GM23338 (cell line): Measurements from ENCODE around the gene CAPN14. TPM values are rescaled to one million over a fixed set of nuclear protein-coding genes. Genes with fewer than 3 reads are reported as not detected.

ENCODE experiments used
- ATAC-seq: fragments of 200-7000 bp; cut with Tn5 transposase; 3 replicates; pipeline ENCODE4 v1.9.1; 2020
- DNase-seq: peaks from one replicate; pipeline ENCODE4 v3.0.0-alpha.2; 2015; ENCODE audit warnings: low spot score
- H2AFZ ChIP-seq: fragments of 200-600 bp; sonication (generic); 2 replicates; pipeline ENCODE4 v1.8.0; 2016; ENCODE audit warnings: antibody characterized with exemption, mild to moderate bottlenecking, moderate library complexity
- H3F3A ChIP-seq: fragments of 200-600 bp; sonication (generic); replicated peaks from 2 replicates; pipeline ENCODE4 v1.8.0; 2017; ENCODE audit warnings: antibody characterized with exemption, mixed run types, low read depth
- H3K27ac ChIP-seq: fragments of 200-600 bp; sonication (generic); 2 replicates; pipeline ENCODE4 v1.6.1; 2016; ENCODE audit warnings: low read depth
- H3K27me3 ChIP-seq: fragments of 200-600 bp; sonication (generic); 2 replicates; pipeline ENCODE4 v1.8.0; 2016; ENCODE audit warnings: mild to moderate bottlenecking, mixed run types, moderate library complexity; ENCODE audit not compliant: insufficient read depth
- H3K36me3 ChIP-seq: fragments of 200-600 bp; sonication (generic); 2 replicates; pipeline ENCODE4 v1.8.0; 2016; ENCODE audit warnings: mild to moderate bottlenecking; ENCODE audit not compliant: insufficient read depth
- H3K4me1 ChIP-seq: fragments of 200-600 bp; sonication (generic); 2 replicates; pipeline ENCODE4 v1.8.0; 2016; ENCODE audit warnings: mild to moderate bottlenecking, moderate library complexity; ENCODE audit not compliant: insufficient read depth
- H3K4me2 ChIP-seq: fragments of 200-600 bp; sonication (generic); 2 replicates; pipeline ENCODE4 v1.7.1; 2017; ENCODE audit warnings: mixed run types
- H3K4me3 ChIP-seq: fragments of 200-600 bp; sonication (generic); 2 replicates; pipeline ENCODE4 v1.6.1; 2016; ENCODE audit warnings: mixed run types
- H3K79me2 ChIP-seq: fragments of 200-600 bp; sonication (generic); replicated peaks from 2 replicates; pipeline ENCODE4 v1.8.0; 2017; ENCODE audit warnings: mild to moderate bottlenecking; ENCODE audit not compliant: insufficient read depth
- H3K9me2 ChIP-seq: fragments of 200-600 bp; sonication (generic); 2 replicates; pipeline ENCODE4 v1.8.0; 2017; ENCODE audit not compliant: insufficient read depth
- H4K20me1 ChIP-seq: fragments of 200-600 bp; sonication (generic); replicated peaks from 2 replicates; pipeline ENCODE4 v1.8.0; 2017; ENCODE audit warnings: mild to moderate bottlenecking; ENCODE audit not compliant: insufficient read depth
- H3K27ac Mint-ChIP-seq: 2 replicates; pipeline ENCODE4 v1.8.0; 2020; ENCODE audit warnings: inconsistent platforms, mild to moderate bottlenecking, moderate library complexity, mixed read lengths
- H3K27me3 Mint-ChIP-seq: 3 replicates; pipeline ENCODE4 v1.8.0; 2022; ENCODE audit warnings: low read depth, mild to moderate bottlenecking, moderate library complexity, mixed read lengths, inconsistent platforms; ENCODE audit not compliant: insufficient read depth, poor library complexity
- H3K36me3 Mint-ChIP-seq: 3 replicates; pipeline ENCODE4 v1.8.0; 2021; ENCODE audit warnings: low read depth, mild to moderate bottlenecking, inconsistent platforms, moderate library complexity, mixed read lengths
- H3K4me1 Mint-ChIP-seq: 3 replicates; pipeline ENCODE4 v1.8.0; 2020; ENCODE audit warnings: mild to moderate bottlenecking, inconsistent platforms, mixed read lengths
- H3K4me3 Mint-ChIP-seq: 3 replicates; pipeline ENCODE4 v1.8.0; 2021; ENCODE audit warnings: moderate library complexity, mild to moderate bottlenecking, inconsistent platforms, mixed read lengths
- H3K9me3 Mint-ChIP-seq: 3 replicates; pipeline ENCODE4 v1.8.0; 2020; ENCODE audit warnings: moderate library complexity, mild to moderate bottlenecking, inconsistent platforms, mixed read lengths
- CREB1 ChIP-seq: fragments of 250-450 bp; sonication (Bioruptor Pico); IDR thresholded peaks from 2 replicates; pipeline ENCODE4 v1.5.0; 2020; ENCODE audit warnings: low read depth, mild to moderate bottlenecking, moderate library complexity
- EZH2phosphoT487 ChIP-seq: fragments of 200-600 bp; sonication (generic); IDR thresholded peaks from one replicate; pipeline ENCODE4 v1.8.1; 2018; ENCODE audit warnings: antibody characterized with exemption; ENCODE audit not compliant: unreplicated experiment
- JUNB ChIP-seq: IDR thresholded peaks from one replicate; pipeline ENCODE4 v1.6.1; 2016; ENCODE audit warnings: antibody characterized with exemption; ENCODE audit not compliant: unreplicated experiment
- NANOG ChIP-seq: IDR thresholded peaks from 2 replicates; pipeline ENCODE4 v1.6.1; 2016; ENCODE audit warnings: antibody characterized with exemption, borderline replicate concordance
- POLR2AphosphoS5 ChIP-seq: IDR thresholded peaks from 2 replicates; pipeline ENCODE4 v1.6.1; 2016; ENCODE audit warnings: antibody characterized with exemption, low read depth
- REST ChIP-seq: IDR thresholded peaks from one replicate; pipeline ENCODE4 v1.6.1; 2018; ENCODE audit warnings: antibody characterized with exemption; ENCODE audit not compliant: unreplicated experiment
- STAT1 ChIP-seq: IDR thresholded peaks from one replicate; pipeline ENCODE4 v1.6.1; 2016; ENCODE audit warnings: antibody characterized with exemption; ENCODE audit not compliant: unreplicated experiment
- ZNF114 ChIP-seq: fragments of 250-450 bp; sonication (Bioruptor Pico); IDR thresholded peaks from 2 replicates; pipeline ENCODE4 v1.5.0; 2020; ENCODE audit warnings: mild to moderate bottlenecking, moderate library complexity
- ZNF331 ChIP-seq: fragments of 250-450 bp; sonication (Bioruptor Pico); IDR thresholded peaks from 2 replicates; pipeline ENCODE4 v1.5.0; 2020; ENCODE audit warnings: low read depth, mild to moderate bottlenecking, moderate library complexity
- polyA plus RNA-seq: library from polyadenylated mRNA; unstranded; fragments of >200 nt; fragmentation: Nextera tagmentation; extraction: Ambion mirVana; gene quantifications from 2 replicates; pipeline ENCODE4 v1.2.1, GENCODE V29; 2016
- total RNA-seq: library from RNA; depleted of rRNA; stranded (reverse); fragments of >200 nt; shearing (Covaris generic); gene quantifications from 2 replicates; pipeline ENCODE4 v1.2.3, GENCODE V29; 2014
- TF ChIP-seq, protein P1 (sequence below): IDR thresholded peaks from 2 replicates; pipeline ENCODE4 v1.6.1; 2016; ENCODE audit warnings: antibody characterized with exemption

Gene CAPN14
- total and polyA plus RNA-seq, 2 experiments from 2014 or later, result 0.15 TPM; not detected in 1

GRCh38 chr2:31241625-31242270, 24.4 kb upstream of the CAPN14 start:
- H3F3A ChIP-seq, result no peaks in the 10 kb centered on the region
- no peaks in the 10 kb centered on the region for H3K9me3 Mint-ChIP-seq
- H3K4me1 Mint-ChIP-seq, result peaks cover 17% of the 10 kb centered on the region
- H3K36me3 Mint-ChIP-seq, result no peaks in the 10 kb centered on the region; the same call in 2 of the 3 replicates
- H2AFZ ChIP-seq, result no peak overlapping the region
- ATAC-seq, result no peak
- no peak for TF ChIP-seq STAT1
- no peak for TF ChIP-seq EZH2phosphoT487
- no peak for TF ChIP-seq JUNB
- no peak for TF ChIP-seq CREB1 (CRISPR knock-in tag)
- TF ChIP-seq, protein P1, sequence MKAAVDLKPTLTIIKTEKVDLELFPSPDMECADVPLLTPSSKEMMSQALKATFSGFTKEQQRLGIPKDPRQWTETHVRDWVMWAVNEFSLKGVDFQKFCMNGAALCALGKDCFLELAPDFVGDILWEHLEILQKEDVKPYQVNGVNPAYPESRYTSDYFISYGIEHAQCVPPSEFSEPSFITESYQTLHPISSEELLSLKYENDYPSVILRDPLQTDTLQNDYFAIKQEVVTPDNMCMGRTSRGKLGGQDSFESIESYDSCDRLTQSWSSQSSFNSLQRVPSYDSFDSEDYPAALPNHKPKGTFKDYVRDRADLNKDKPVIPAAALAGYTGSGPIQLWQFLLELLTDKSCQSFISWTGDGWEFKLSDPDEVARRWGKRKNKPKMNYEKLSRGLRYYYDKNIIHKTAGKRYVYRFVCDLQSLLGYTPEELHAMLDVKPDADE, result no peak
- TF ChIP-seq POLR2AphosphoS5, result no peak
- TF ChIP-seq NANOG, result no peak
- no peaks in the 10 kb centered on the region for H3K27me3 Mint-ChIP-seq
- no peaks in the 10 kb centered on the region; the same call in 1 of the 2 replicates for H4K20me1 ChIP-seq
- H3K36me3 ChIP-seq, result no peaks in the 10 kb centered on the region
- H3K4me1 ChIP-seq, result no peaks in the 10 kb centered on the region
- H3K9me2 ChIP-seq, result no peaks in the 10 kb centered on the region
- H3K27ac Mint-ChIP-seq, result no peak overlapping the region
- DNase-seq, result no peak
- H3K27me3 ChIP-seq, result no peaks in the 10 kb centered on the region
- peaks cover 5% of the 10 kb centered on the region; the same call in 1 of the 2 replicates for H3K79me2 ChIP-seq
- no peak overlapping the region for H3K27ac ChIP-seq
- H3K4me3 ChIP-seq, result no peak overlapping the region
- no peak overlapping the region for H3K4me2 ChIP-seq
- H3K4me3 Mint-ChIP-seq, result no peak overlapping the region

DNA sequence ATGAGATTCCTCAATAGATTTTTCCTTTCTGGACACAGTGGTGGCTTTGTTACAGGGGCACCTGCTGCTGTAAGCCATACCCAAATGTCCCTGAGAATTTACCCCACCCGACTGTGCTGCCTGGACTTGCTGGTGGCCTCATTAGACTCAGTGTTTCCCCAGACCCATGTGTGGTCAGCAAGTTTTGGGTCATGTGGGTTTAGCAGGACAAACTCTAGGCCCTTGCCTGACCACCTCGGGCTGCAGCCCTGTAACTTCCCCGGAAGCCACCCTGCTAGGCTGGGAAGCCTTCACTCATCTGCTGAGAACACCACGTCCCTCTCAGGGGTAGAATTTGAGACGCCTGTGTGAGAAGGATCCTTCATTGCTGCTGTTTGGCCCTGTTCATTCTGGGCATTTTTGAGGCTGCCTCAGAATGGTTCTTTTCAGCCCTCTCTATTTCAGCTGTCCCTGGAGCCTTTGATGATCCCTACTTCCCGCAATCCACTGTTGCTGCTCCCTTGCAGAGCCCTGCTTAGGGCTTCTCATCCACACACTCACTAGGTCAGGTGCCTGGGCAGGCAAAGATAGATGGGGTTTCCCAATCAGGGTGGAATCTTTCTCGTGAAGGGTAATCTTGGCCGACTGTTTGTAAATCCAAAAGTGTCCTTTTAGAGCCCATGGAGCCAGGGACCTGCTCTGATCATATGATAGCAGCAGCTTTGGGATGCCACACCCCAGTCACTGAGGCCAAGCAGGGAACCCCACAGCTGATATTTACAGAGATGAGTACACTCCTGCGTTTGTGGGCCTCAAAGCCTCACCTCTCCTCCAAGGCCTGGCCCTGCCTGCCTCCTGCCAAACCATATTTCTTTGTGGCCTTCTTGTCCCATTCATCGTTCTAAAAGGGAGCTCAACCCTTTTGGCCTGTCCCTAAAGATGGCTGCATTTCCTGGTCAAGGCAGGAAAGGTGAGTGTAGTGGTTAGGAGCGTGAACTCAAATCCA, 23.4 kb upstream of the CAPN14 start:
- peaks cover 12% of the 10 kb centered on the region for H3K4me1 Mint-ChIP-seq
- H2AFZ ChIP-seq, result no peak overlapping the region
- no peak for DNase-seq
- H3K4me2 ChIP-seq, result no peak overlapping the region
- peaks cover 5% of the 10 kb centered on the region; the same call in 1 of the 2 replicates for H3K79me2 ChIP-seq
- no peak overlapping the region for H3K4me3 Mint-ChIP-seq
- H3K27ac ChIP-seq, result no peak overlapping the region
- H3K36me3 ChIP-seq, result no peaks in the 10 kb centered on the region
- H3K27me3 ChIP-seq, result no peaks in the 10 kb centered on the region
- H4K20me1 ChIP-seq, result no peaks in the 10 kb centered on the region; the same call in 1 of the 2 replicates
- no peak overlapping the region for H3K4me3 ChIP-seq
- no peak overlapping the region for H3K27ac Mint-ChIP-seq
- H3K4me1 ChIP-seq, result no peaks in the 10 kb centered on the region
- H3K9me2 ChIP-seq, result no peaks in the 10 kb centered on the region
- H3K27me3 Mint-ChIP-seq, result no peaks in the 10 kb centered on the region
- H3F3A ChIP-seq, result no peaks in the 10 kb centered on the region
- H3K36me3 Mint-ChIP-seq, result no peaks in the 10 kb centered on the region; the same call in 2 of the 3 replicates
- ATAC-seq, result no peak
- no peaks in the 10 kb centered on the region for H3K9me3 Mint-ChIP-seq
- TF ChIP-seq NANOG, result no peak
- TF ChIP-seq ZNF114, result no peak
- TF ChIP-seq REST, result no peak
- no peak for TF ChIP-seq STAT1
- TF ChIP-seq, protein P1, result no peak
- no peak for TF ChIP-seq ZNF331 (CRISPR knock-in tag)
- no peak for TF ChIP-seq JUNB
- TF ChIP-seq EZH2phosphoT487, result no peak
- TF ChIP-seq CREB1 (CRISPR knock-in tag), result no peak
- TF ChIP-seq POLR2AphosphoS5, result no peak
